ENCODE results near the gene MND1. TPM values are rescaled to one million over a fixed set of nuclear protein-coding genes. Genes with fewer than 3 reads are reported as not detected.

Gene MND1
- total and polyA plus RNA-seq, 2 of the 8 experiments (the other 6 are each of a cell fraction or from before 2014, with no cell fraction given), result 4.4 to 26.2 TPM

DNA sequence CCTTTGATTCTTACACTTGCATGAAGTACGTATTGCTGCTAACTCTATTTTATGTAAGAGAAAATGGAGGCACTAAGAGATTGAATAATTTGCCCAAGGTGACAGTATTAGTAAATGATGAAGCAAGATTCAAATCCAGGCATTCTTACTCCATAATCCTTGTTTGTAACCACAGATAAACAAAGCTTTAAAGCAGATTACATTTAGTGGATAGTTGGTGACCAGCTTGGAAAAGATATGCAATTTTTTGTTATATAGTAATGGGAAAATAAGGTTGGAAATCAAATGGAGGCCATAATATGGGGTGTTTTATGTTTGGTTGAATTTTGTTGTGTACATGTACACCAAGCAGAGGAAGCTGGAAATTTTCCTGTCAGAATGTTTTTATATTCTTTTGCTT is 30.8 kb downstream of the MND1 start:
- Histone ChIP-seq H4K20me1 (replicated peaks in 1 of 2; ENCODE audit: control insufficient read depth in 1 of 2, insufficient read depth in 2 of 2, low read length in 2 of 2) (no peaks in the 10 kb centered on the region), H2BK15ac (ENCODE audit: low read length) (no peak overlapping the region), H3K36me3 (ENCODE audit: control insufficient read depth in 2 of 4, insufficient read depth in 4 of 4, low read length in 3 of 4) (peaks cover 0 to 22% (median 5%) of the 10 kb centered on the region in 4 experiments; a peak in 5 of 8 replicates), H3K9me3 (ENCODE audit: insufficient read depth in 2 of 2, low read depth in 1 of 2, low read length in 1 of 2) (no peaks in the 10 kb centered on the region; a peak in 1 of 4 replicates), H3K79me2 (ENCODE audit: control insufficient read depth in 1 of 2, insufficient read depth in 2 of 2, low read length in 2 of 2) (no peaks in the 10 kb centered on the region), H4K91ac (replicated peaks; ENCODE audit: insufficient read length, low read length) (no peak overlapping the region), H3K4me1 (replicated peaks in 1 of 4; ENCODE audit: control insufficient read depth in 3 of 4, insufficient read depth in 4 of 4, low read length in 3 of 4) (no peaks in the 10 kb centered on the region), H3K14ac (ENCODE audit: insufficient read length) (no peak overlapping the region), H2BK12ac (ENCODE audit: low read depth, low read length) (no peak overlapping the region), H2BK5ac (ENCODE audit: low read depth, low read length) (no peak overlapping the region), H2AK5ac (ENCODE audit: low read depth, low read length) (no peak overlapping the region), H3K27ac (ENCODE audit: low read depth, low read length) (no peak overlapping the region), H4K5ac (ENCODE audit: insufficient read length, low read depth, low read length) (no peak overlapping the region), H3K23me2 (ENCODE audit: low read depth, low read length) (0 out of 2 replicates have a peak, but pooled peaks cover 2% of the 10 kb centered on the region), H3K4me3 (ENCODE audit: extremely low read depth in 1 of 4, insufficient read depth in 2 of 4, low read depth in 3 of 4, low read length in 4 of 4) (no peak overlapping the region), H3K4me2 (ENCODE audit: insufficient read depth in 1 of 2, low read depth in 2 of 2, low read length in 2 of 2) (no peak overlapping the region), H2BK120ac (replicated peaks; ENCODE audit: low read depth, low read length) (no peak overlapping the region), H3K4ac (replicated peaks; ENCODE audit: insufficient read length, low read depth, low read length) (no peak overlapping the region), H4K8ac (ENCODE audit: extremely low read depth, insufficient read depth, low read length) (no peak overlapping the region), H3K27me3 (replicated peaks in 1 of 4; ENCODE audit: control insufficient read depth in 3 of 4, extremely low read depth in 1 of 4, insufficient read depth in 3 of 4, low read length in 3 of 4) (peaks cover 0 to 2% (median 0%) of the 10 kb centered on the region in 4 experiments; a peak in 1 of 7 replicates), H3K23ac (ENCODE audit: insufficient read length) (no peak overlapping the region), H2BK20ac (ENCODE audit: low read length) (no peak overlapping the region), H2AFZ (ENCODE audit: low read length) (no peak overlapping the region), H3K18ac (ENCODE audit: extremely low read depth, low read length) (no peak overlapping the region), H3K79me1 (ENCODE audit: low read depth, low read length) (no peaks in the 10 kb centered on the region), H3K56ac (replicated peaks; ENCODE audit: insufficient read length, low read depth, low read length) (no peak overlapping the region), H3K9ac (replicated peaks in 1 of 4; ENCODE audit: extremely low read depth in 1 of 4, low read depth in 3 of 4, low read length in 3 of 4) (no peak overlapping the region)
- WGBS, 2 experiments (ENCODE audit: extremely low coverage in 1 of 2, insufficient coverage in 1 of 2, insufficient read length in 1 of 2, insufficient replicate concordance in 2 of 2, low coverage in 1 of 2, low lambda C conversion rate in 2 of 2, missing lambda C conversion rate in 1 of 2), result 97% methylated on average over 1 of the region's 1 CpG; no CpG with 5 or more reads in 1 of the 2 experiments
- FAIRE-seq (no peak), DNase-seq (ENCODE audit: low read depth in 1 of 2, low spot score in 2 of 2) (no peak)
- ChIA-PET CTCF (ENCODE audit: partially characterized antibody) (interaction anchor here (0.5 to 2.5 kb wide), 5 partner anchors 10 to 232 kb away, joined by 3 to 8 read pairs (median 4); no protein-coding TSS in a partner anchor), POLR2A (ENCODE audit: partially characterized antibody) (interaction anchor here (1.6 kb wide), 1 partner anchor 16 kb away, joined by 4 read pairs; no protein-coding TSS in a partner anchor)
- TF ChIP-seq EP300 (IDR thresholded peaks at IDR 0.05; ENCODE audit: borderline replicate concordance in 1 of 2, low read depth in 2 of 2, low read length in 2 of 2) (no peak), SP1 (IDR thresholded peaks at IDR 0.05; ENCODE audit: low read depth, low read length) (no peak), SIRT6 (IDR thresholded peaks at IDR 0.05; ENCODE audit: low read length) (no peak), RNF2 (IDR thresholded peaks at IDR 0.05; ENCODE audit: borderline replicate concordance, low read depth, low read length, missing control alignments, poor library complexity, severe bottlenecking) (no peak), ZNF274 (IDR thresholded peaks at IDR 0.05; ENCODE audit: borderline replicate concordance, extremely low read depth, low read length) (no peak), PHF8 (conservative IDR thresholded peaks at IDR 0.05; ENCODE audit: low read depth, low read length) (no peak), JUN (IDR thresholded peaks at IDR 0.05; ENCODE audit: low read depth, low read length) (no peak), TBP (IDR thresholded peaks at IDR 0.05; ENCODE audit: low read depth, low read length) (no peak), TCF12 (IDR thresholded peaks at IDR 0.05; ENCODE audit: low read depth, low read length) (no peak), CBX5 (IDR thresholded peaks at IDR 0.05; ENCODE audit: low read depth, low read length) (no peak), NRF1 (IDR thresholded peaks at IDR 0.05; ENCODE audit: low read depth, low read length) (no peak), MAFK (IDR thresholded peaks at IDR 0.05; ENCODE audit: low read depth, low read length) (no peak), GTF2F1 (IDR thresholded peaks at IDR 0.05; ENCODE audit: borderline replicate concordance, low read depth, low read length) (no peak), POLR2A (IDR thresholded peaks at IDR 0.05; ENCODE audit: control extremely low read depth in 1 of 2, low read depth in 2 of 2, low read length in 2 of 2) (no peak), RBBP5 (IDR thresholded peaks at IDR 0.05; ENCODE audit: borderline replicate concordance, low read depth, low read length) (no peak)

All from H1 (cell line).